ENCODE measurements around the gene GNG14. TPM values are rescaled to one million over a fixed set of nuclear protein-coding genes. Genes with fewer than 3 reads are reported as not detected.
"Not testable (repeated sequence)": the region's sequence is repeated elsewhere in the genome, so short reads cannot be mapped to it uniquely, and the experiment has no call there.

The GNG14 gene
- total RNA-seq, 1 donor from 2014 or later, result 0.85 TPM

GRCh38 chr19:12675940-12676339 is 11.9 kb upstream of the GNG14 start:
- TF ChIP-seq CTCF (conservative IDR thresholded peaks at IDR 0.05), result no peak
- Mint-ChIP-seq H3K9me3 (no peaks in the 10 kb centered on the region), H3K4me1 (ENCODE audit: unreplicated experiment) (peaks cover 7% of the 10 kb centered on the region), H3K4me3 (no peak overlapping the region), H3K27ac (peak overlapping the region; percentile 63), H3K27me3 (no peaks in the 10 kb centered on the region), H3K36me3 (peaks cover 28% of the 10 kb centered on the region)
- DNase-seq (ENCODE audit: extremely low spot score, unreplicated experiment), result no peak

- Mint-ChIP-seq H3K27ac (peak overlapping the region; percentile 63), H3K4me1 (ENCODE audit: unreplicated experiment) (peaks cover 11% of the 10 kb centered on the region), H3K9me3 (no peaks in the 10 kb centered on the region), H3K4me3 (peak overlapping the region; percentile 61), H3K27me3 (no peaks in the 10 kb centered on the region), H3K36me3 (peaks cover 33% of the 10 kb centered on the region)
- peak; percentile 93 for DNase-seq (ENCODE audit: extremely low spot score, unreplicated experiment)
- TF ChIP-seq CTCF (conservative IDR thresholded peaks at IDR 0.05), result peak; percentile 87
These were observed 11.4 kb upstream of the GNG14 start for GRCh38 chr19:12676384-12676792.

GRCh38 chr19:12676928-12677327 is 10.9 kb upstream of the GNG14 start:
- peaks cover 9% of the 10 kb centered on the region for H3K4me1 Mint-ChIP-seq (ENCODE audit: unreplicated experiment)
- no peaks in the 10 kb centered on the region for H3K27me3 Mint-ChIP-seq
- DNase-seq (ENCODE audit: extremely low spot score, unreplicated experiment), result no peak
- no peaks in the 10 kb centered on the region for H3K9me3 Mint-ChIP-seq
- H3K4me3 Mint-ChIP-seq, result no peak overlapping the region
- no peak for TF ChIP-seq CTCF (conservative IDR thresholded peaks at IDR 0.05)
- H3K36me3 Mint-ChIP-seq, result peaks cover 31% of the 10 kb centered on the region
- peak overlapping the region; percentile 63 for H3K27ac Mint-ChIP-seq

GRCh38 chr19:12678039-12678438 is 9.8 kb upstream of the GNG14 start:
- peaks cover 27% of the 10 kb centered on the region for H3K36me3 Mint-ChIP-seq
- not testable (repeated sequence) for H3K27ac Mint-ChIP-seq; H3K4me1 Mint-ChIP-seq (ENCODE audit: unreplicated experiment); H3K27me3 Mint-ChIP-seq; H3K4me3 Mint-ChIP-seq; DNase-seq (ENCODE audit: extremely low spot score, unreplicated experiment); H3K9me3 Mint-ChIP-seq

- TF ChIP-seq CTCF (conservative IDR thresholded peaks at IDR 0.05), result no peak
- H3K4me3 Mint-ChIP-seq, result peak overlapping the region; percentile 39
- H3K9me3 Mint-ChIP-seq, result no peaks in the 10 kb centered on the region
- no peak overlapping the region for H3K27ac Mint-ChIP-seq
- peaks cover 6% of the 10 kb centered on the region for H3K4me1 Mint-ChIP-seq (ENCODE audit: unreplicated experiment)
- peaks cover 22% of the 10 kb centered on the region for H3K36me3 Mint-ChIP-seq
- no peaks in the 10 kb centered on the region for H3K27me3 Mint-ChIP-seq
- DNase-seq (ENCODE audit: extremely low spot score, unreplicated experiment), result no peak
These were observed 7.8 kb upstream of the GNG14 start for GRCh38 chr19:12680034-12680433.

GRCh38 chr19:12681074-12681987 is 6.5 kb upstream of the GNG14 start, which contains the start of gene DHPS:
TSS of gene DHPS (minus strand) at chr19:12681880. CDS start at chr19:12681766, 114 bp downstream.
- peak within 1 kb of the TSS; percentile 98 for H3K4me3 Mint-ChIP-seq
- H3K9me3 Mint-ChIP-seq, result no peaks in the 10 kb centered on the region
- peaks cover 20% of the 10 kb centered on the region for H3K36me3 Mint-ChIP-seq
- H3K27me3 Mint-ChIP-seq, result no peaks in the 10 kb centered on the region
- peak; percentile 88 for DNase-seq (ENCODE audit: extremely low spot score, unreplicated experiment)
- H3K27ac Mint-ChIP-seq, result peak within 1 kb of the TSS; percentile 97
- no peak for TF ChIP-seq CTCF (conservative IDR thresholded peaks at IDR 0.05)
- H3K4me1 Mint-ChIP-seq (ENCODE audit: unreplicated experiment), result peaks cover 6% of the 10 kb centered on the region

Measured in type B pancreatic cell (in vitro differentiated cells).